ENCODE measurements around the gene LTBP1. TPM values are rescaled to one million over a fixed set of nuclear protein-coding genes. Genes with fewer than 3 reads are reported as not detected.

Gene LTBP1
- total RNA-seq, 2 experiments from 2014 or later = 0.06 TPM; not detected in 1

GRCh38 chr2:33404321-33404720, 457.6 kb downstream of the LTBP1 start:
- ATAC-seq (ENCODE audit: poor library complexity) (no peak), DNase-seq (no peak)
- ChIA-PET CTCF (no interaction called here), POLR2A (no interaction called here)
- H3K9me3 ChIP-seq (ENCODE audit: control insufficient read depth in 1 of 2, insufficient read depth in 1 of 2, low read length in 2 of 2) = no peaks in the 10 kb centered on the region
- TF ChIP-seq CTCF (IDR thresholded peaks at IDR 0.05) = no peak
- Mint-ChIP-seq H3K27ac (no peak overlapping the region), H3K9me3 (peaks cover 4% of the 10 kb centered on the region), H3K4me3 (no peak overlapping the region), H3K4me1 (ENCODE audit: low read depth) (no peaks in the 10 kb centered on the region), H3K27me3 (no peaks in the 10 kb centered on the region), H3K36me3 (ENCODE audit: low read depth) (no peaks in the 10 kb centered on the region)
- H3K4me3 ChIP-seq (ENCODE audit: low read length) = no peak overlapping the region
- intact Hi-C loops (cut with DNase I, micrococcal nuclease) = no loop called here
- no peaks in the 10 kb centered on the region for H3K4me1 ChIP-seq (ENCODE audit: insufficient read depth, low read length)
- no peaks in the 10 kb centered on the region for H3K36me3 ChIP-seq (ENCODE audit: insufficient read depth, low read length)
- H3K27ac ChIP-seq (ENCODE audit: low read depth in 1 of 2, low read length in 2 of 2) = no peak overlapping the region
- no peaks in the 10 kb centered on the region for H3K27me3 ChIP-seq (ENCODE audit: control insufficient read depth in 1 of 2, insufficient read depth in 2 of 2, low read length in 2 of 2)

GRCh38 chr2:33406622-33407021, 459.9 kb downstream of the LTBP1 start:
- Mint-ChIP-seq H3K4me3 (no peak overlapping the region), H3K36me3 (ENCODE audit: low read depth) (no peaks in the 10 kb centered on the region), H3K9me3 (peaks cover 4% of the 10 kb centered on the region), H3K27me3 (no peaks in the 10 kb centered on the region), H3K4me1 (ENCODE audit: low read depth) (no peaks in the 10 kb centered on the region), H3K27ac (no peak overlapping the region)
- Histone ChIP-seq H3K27ac (ENCODE audit: low read depth in 1 of 2, low read length in 2 of 2) (no peak overlapping the region), H3K4me3 (ENCODE audit: low read length) (no peak overlapping the region), H3K4me1 (ENCODE audit: insufficient read depth, low read length) (no peaks in the 10 kb centered on the region), H3K36me3 (ENCODE audit: insufficient read depth, low read length) (no peaks in the 10 kb centered on the region), H3K27me3 (ENCODE audit: control insufficient read depth in 1 of 2, insufficient read depth in 2 of 2, low read length in 2 of 2) (no peaks in the 10 kb centered on the region), H3K9me3 (ENCODE audit: control insufficient read depth in 1 of 2, insufficient read depth in 1 of 2, low read length in 2 of 2) (no peaks in the 10 kb centered on the region)
- DNase-seq = no peak
- intact Hi-C loops (cut with DNase I, micrococcal nuclease) = no loop called here
- POLR2A ChIA-PET = interaction anchor here (1.2 kb wide), 1 partner anchor 11 kb away, joined by 3 read pairs; no protein-coding TSS in a partner anchor
- CTCF ChIA-PET = interaction anchor here (0.8 kb wide), 1 partner anchor 11 kb away, joined by 3 read pairs; no protein-coding TSS in a partner anchor
- TF ChIP-seq CTCF (IDR thresholded peaks at IDR 0.05) = no peak
- no peak for ATAC-seq (ENCODE audit: poor library complexity)

- no peaks in the 10 kb centered on the region for H3K4me1 Mint-ChIP-seq (ENCODE audit: low read depth)
- H3K4me3 ChIP-seq (ENCODE audit: low read length) = no peak overlapping the region
- no peaks in the 10 kb centered on the region for H3K27me3 ChIP-seq (ENCODE audit: control insufficient read depth in 1 of 2, insufficient read depth in 2 of 2, low read length in 2 of 2)
- no peaks in the 10 kb centered on the region for H3K4me1 ChIP-seq (ENCODE audit: insufficient read depth, low read length)
- no peak overlapping the region for H3K27ac ChIP-seq (ENCODE audit: low read depth in 1 of 2, low read length in 2 of 2)
- peaks cover 4% of the 10 kb centered on the region for H3K9me3 Mint-ChIP-seq
- H3K9me3 ChIP-seq (ENCODE audit: control insufficient read depth in 1 of 2, insufficient read depth in 1 of 2, low read length in 2 of 2) = no peaks in the 10 kb centered on the region
- ChIA-PET CTCF (no interaction called here), POLR2A (no interaction called here)
- H3K27me3 Mint-ChIP-seq = no peaks in the 10 kb centered on the region
- H3K27ac Mint-ChIP-seq = no peak overlapping the region
- no peaks in the 10 kb centered on the region for H3K36me3 Mint-ChIP-seq (ENCODE audit: low read depth)
- ATAC-seq (ENCODE audit: poor library complexity) = no peak
- no peak for TF ChIP-seq CTCF (IDR thresholded peaks at IDR 0.05)
- H3K36me3 ChIP-seq (ENCODE audit: insufficient read depth, low read length) = no peaks in the 10 kb centered on the region
- intact Hi-C loops (cut with DNase I, micrococcal nuclease) = no loop called here
- no peak overlapping the region for H3K4me3 Mint-ChIP-seq
- no peak for DNase-seq
Observed at GRCh38 chr2:33408109-33408508, 461.4 kb downstream of the LTBP1 start.
